ENCODE results near the gene TNK2.

DNA sequence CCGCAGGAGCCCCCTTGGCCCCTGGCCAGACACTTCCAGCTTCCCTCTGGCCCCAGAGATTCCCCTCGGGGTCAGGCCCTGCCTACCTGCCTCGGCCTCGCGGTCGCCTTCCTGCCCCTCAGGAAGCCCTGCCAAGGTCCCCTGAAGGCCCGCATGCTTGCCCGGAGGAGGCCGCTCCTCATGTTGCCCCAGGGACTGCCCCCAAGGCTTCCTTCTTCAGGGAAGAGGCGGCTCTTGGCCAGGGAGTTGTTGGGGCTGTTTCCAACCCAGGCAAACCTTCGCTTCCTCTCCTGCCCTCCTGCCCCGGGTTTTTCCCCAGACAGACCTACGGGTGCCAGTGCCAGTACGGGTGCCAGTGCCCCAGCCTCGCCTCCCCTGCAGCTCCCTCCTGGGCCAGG is 83.2 kb downstream of the TNK2 start:
- TF ChIP-seq, protein P1, sequence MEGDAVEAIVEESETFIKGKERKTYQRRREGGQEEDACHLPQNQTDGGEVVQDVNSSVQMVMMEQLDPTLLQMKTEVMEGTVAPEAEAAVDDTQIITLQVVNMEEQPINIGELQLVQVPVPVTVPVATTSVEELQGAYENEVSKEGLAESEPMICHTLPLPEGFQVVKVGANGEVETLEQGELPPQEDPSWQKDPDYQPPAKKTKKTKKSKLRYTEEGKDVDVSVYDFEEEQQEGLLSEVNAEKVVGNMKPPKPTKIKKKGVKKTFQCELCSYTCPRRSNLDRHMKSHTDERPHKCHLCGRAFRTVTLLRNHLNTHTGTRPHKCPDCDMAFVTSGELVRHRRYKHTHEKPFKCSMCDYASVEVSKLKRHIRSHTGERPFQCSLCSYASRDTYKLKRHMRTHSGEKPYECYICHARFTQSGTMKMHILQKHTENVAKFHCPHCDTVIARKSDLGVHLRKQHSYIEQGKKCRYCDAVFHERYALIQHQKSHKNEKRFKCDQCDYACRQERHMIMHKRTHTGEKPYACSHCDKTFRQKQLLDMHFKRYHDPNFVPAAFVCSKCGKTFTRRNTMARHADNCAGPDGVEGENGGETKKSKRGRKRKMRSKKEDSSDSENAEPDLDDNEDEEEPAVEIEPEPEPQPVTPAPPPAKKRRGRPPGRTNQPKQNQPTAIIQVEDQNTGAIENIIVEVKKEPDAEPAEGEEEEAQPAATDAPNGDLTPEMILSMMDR (conservative IDR thresholded peaks at IDR 0.05; ENCODE audit: low read length): no peak
- no peak for TF ChIP-seq EZH2phosphoT487 (IDR thresholded peaks at IDR 0.05; ENCODE audit: borderline replicate concordance)
